Tibial artery (tissue), 4 donors: Measurements from ENCODE around the gene CLUH.
"Not testable (repeated sequence)": the region's sequence is repeated elsewhere in the genome, so short reads cannot be mapped to it uniquely, and the experiment has no call there.

Experiments used
- DNase-seq, 2 donors: peaks; one replicate each; pipeline ENCODE4 v3.0.0-alpha.2; 2019
- H3K27ac ChIP-seq, 2 donors: fragments of 200-600 bp; sonication (generic) in 1 of 2; 1 replicate in 1 of 2; 2 replicates in 1 of 2; pipeline ENCODE4 v1.5.1; 2018 to 2019; ENCODE audit warnings: mild to moderate bottlenecking in 1 of 2
- H3K27me3 ChIP-seq, 2 donors: fragments of 200-600 bp; sonication (generic) in 1 of 2; one replicate each; pipeline versions ENCODE4 v1.5.1 to v1.6.0; 2016 to 2019
- H3K36me3 ChIP-seq, 3 donors: fragments of 200-600 bp; sonication (generic) in 2 of 3; one replicate each; pipeline ENCODE4 v1.5.1; 2016 to 2019; ENCODE audit warnings: mild to moderate bottlenecking in 2 of 3
- H3K4me1 ChIP-seq, 4 donors: fragments of 200-600 bp; sonication (generic) in 2 of 4; 1 replicate in 3 of 4; 2 replicates in 1 of 4; pipeline ENCODE4 v1.5.1; 2016 to 2019
- H3K4me3 ChIP-seq, 2 donors: fragments of 200-600 bp; sonication (generic) in 1 of 2; 1 replicate in 1 of 2; 2 replicates in 1 of 2; pipeline ENCODE4 v1.5.1; 2018 to 2019; ENCODE audit warnings: mild to moderate bottlenecking in 2 of 2
- H3K9me3 ChIP-seq, 3 donors: fragments of 200-600 bp; sonication (generic) in 1 of 3; one replicate each; pipeline ENCODE4 v1.5.1; 2016 to 2019
- intact Hi-C: fragments of 100-400 bp; cut with DNase I; formaldehyde crosslinking; loops from one replicate; pipeline ENCODE4 v1.15.0; 2023; ENCODE audit warnings: low total_unique reads
- TF ChIP-seq, protein P1 (sequence below), 2 experiments: fragments of 200-600 bp in 1 of 2; fragments of 450-650 bp in 1 of 2; IDR thresholded peaks; one replicate each; pipeline ENCODE4 v1.5.1; 2017 to 2019; ENCODE audit warnings: antibody characterized with exemption in 2 of 2, mild to moderate bottlenecking in 1 of 2, moderate library complexity in 1 of 2

Gene CLUH

GRCh38 chr17:2681650-2682049, 29.9 kb downstream of the CLUH start:
- Histone ChIP-seq H3K4me3 (no peak overlapping the region), H3K36me3 (peaks cover 60 to 72% (median 72%) of the 10 kb centered on the region in 3 donors), H3K4me1 (peaks cover 0 to 11% (median 9%) of the 10 kb centered on the region in 4 donors), H3K27ac (no peak overlapping the region), H3K27me3 (no peaks in the 10 kb centered on the region), H3K9me3 (no peaks in the 10 kb centered on the region)
- no peak for DNase-seq
- TF ChIP-seq, protein P1, sequence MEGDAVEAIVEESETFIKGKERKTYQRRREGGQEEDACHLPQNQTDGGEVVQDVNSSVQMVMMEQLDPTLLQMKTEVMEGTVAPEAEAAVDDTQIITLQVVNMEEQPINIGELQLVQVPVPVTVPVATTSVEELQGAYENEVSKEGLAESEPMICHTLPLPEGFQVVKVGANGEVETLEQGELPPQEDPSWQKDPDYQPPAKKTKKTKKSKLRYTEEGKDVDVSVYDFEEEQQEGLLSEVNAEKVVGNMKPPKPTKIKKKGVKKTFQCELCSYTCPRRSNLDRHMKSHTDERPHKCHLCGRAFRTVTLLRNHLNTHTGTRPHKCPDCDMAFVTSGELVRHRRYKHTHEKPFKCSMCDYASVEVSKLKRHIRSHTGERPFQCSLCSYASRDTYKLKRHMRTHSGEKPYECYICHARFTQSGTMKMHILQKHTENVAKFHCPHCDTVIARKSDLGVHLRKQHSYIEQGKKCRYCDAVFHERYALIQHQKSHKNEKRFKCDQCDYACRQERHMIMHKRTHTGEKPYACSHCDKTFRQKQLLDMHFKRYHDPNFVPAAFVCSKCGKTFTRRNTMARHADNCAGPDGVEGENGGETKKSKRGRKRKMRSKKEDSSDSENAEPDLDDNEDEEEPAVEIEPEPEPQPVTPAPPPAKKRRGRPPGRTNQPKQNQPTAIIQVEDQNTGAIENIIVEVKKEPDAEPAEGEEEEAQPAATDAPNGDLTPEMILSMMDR (IDR thresholded peaks at IDR 0.05): no peak
- intact Hi-C loops: no loop called here

GRCh38 chr17:2680961-2681360, 30.6 kb downstream of the CLUH start:
- TF ChIP-seq, protein P1 (IDR thresholded peaks at IDR 0.05): no peak

GRCh38 chr17:2679247-2679646, 32.3 kb downstream of the CLUH start:
- intact Hi-C loops, H3K27ac ChIP-seq, H3K4me1 ChIP-seq, H3K4me3 ChIP-seq, DNase-seq, H3K9me3 ChIP-seq, H3K27me3 ChIP-seq: not testable (repeated sequence)
- H3K36me3 ChIP-seq: peaks cover 69 to 86% (median 86%) of the 10 kb centered on the region in 3 donors

More at GRCh38 chr17:2680961-2681360, 30.6 kb downstream of the CLUH start:
- H3K4me3 ChIP-seq: no peak overlapping the region
- no peak for DNase-seq
- peaks cover 0 to 4% (median 3%) of the 10 kb centered on the region in 4 donors for H3K4me1 ChIP-seq
- H3K27me3 ChIP-seq: no peaks in the 10 kb centered on the region
- no peak overlapping the region for H3K27ac ChIP-seq
- peaks cover 60 to 78% (median 78%) of the 10 kb centered on the region in 3 donors for H3K36me3 ChIP-seq
- intact Hi-C loops: no loop called here
- H3K9me3 ChIP-seq: no peaks in the 10 kb centered on the region

DNA sequence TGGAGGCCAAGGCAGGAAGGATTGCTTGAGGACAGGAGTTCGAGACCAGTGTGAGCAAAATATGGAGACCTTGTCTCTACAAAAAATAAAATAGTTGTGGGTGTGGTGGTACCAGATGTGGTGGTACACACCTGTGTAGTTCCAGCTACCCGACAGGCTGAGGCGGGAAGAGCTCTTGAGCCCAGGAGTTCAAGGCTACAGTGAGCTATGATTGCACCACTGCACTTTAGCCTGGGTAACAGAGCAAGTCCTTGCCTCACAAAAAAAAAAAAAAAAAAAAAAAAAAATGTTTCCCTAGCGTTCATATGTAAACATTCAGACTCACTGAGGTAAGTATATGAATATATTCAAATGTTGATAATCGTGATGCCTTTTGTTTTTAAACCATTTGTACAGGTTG, 39.5 kb downstream of the CLUH start:
- H3K4me1 ChIP-seq: no peaks in the 10 kb centered on the region
- no peaks in the 10 kb centered on the region for H3K9me3 ChIP-seq
- no peak for DNase-seq
- H3K27me3 ChIP-seq: no peaks in the 10 kb centered on the region
- H3K36me3 ChIP-seq: peaks cover 69 to 92% (median 91%) of the 10 kb centered on the region in 3 donors
- H3K4me3 ChIP-seq: no peak overlapping the region
- intact Hi-C loops: no loop called here
- no peak overlapping the region for H3K27ac ChIP-seq
- TF ChIP-seq, protein P1 (IDR thresholded peaks at IDR 0.05): no peak

- intact Hi-C loops, DNase-seq, H3K4me3 ChIP-seq, H3K27ac ChIP-seq, H3K36me3 ChIP-seq, H3K27me3 ChIP-seq, H3K9me3 ChIP-seq: not testable (repeated sequence)
- H3K4me1 ChIP-seq: peaks cover 0 to 42% (median 5%) of the 10 kb centered on the region in 4 donors
These were observed 51.2 kb downstream of the CLUH start for GRCh38 chr17:2660410-2660809.

GRCh38 chr17:2659337-2659736, 52.2 kb downstream of the CLUH start:
- not testable (repeated sequence) for H3K4me3 ChIP-seq, H3K27me3 ChIP-seq, H3K9me3 ChIP-seq, H3K27ac ChIP-seq, DNase-seq, H3K36me3 ChIP-seq
- peaks cover 0 to 48% (median 5%) of the 10 kb centered on the region in 4 donors for H3K4me1 ChIP-seq
- intact Hi-C loops: loop anchor here (10.0 kb wide), 1 partner anchor 275 kb away; no protein-coding TSS in a partner anchor

- TF ChIP-seq, protein P1 (IDR thresholded peaks at IDR 0.05): no peak
- Histone ChIP-seq H3K4me1 (peaks cover 0 to 45% (median 7%) of the 10 kb centered on the region in 4 donors), H3K27me3 (no peaks in the 10 kb centered on the region), H3K4me3 (no peak overlapping the region), H3K27ac (no peak overlapping the region), H3K36me3 (peaks cover 0 to 17% (median 7%) of the 10 kb centered on the region in 3 donors), H3K9me3 (no peaks in the 10 kb centered on the region)
- intact Hi-C loops: loop anchor here (10.0 kb wide), 1 partner anchor 271 kb away; no protein-coding TSS in a partner anchor
- no peak for DNase-seq
These were observed 55.3 kb downstream of the CLUH start for GRCh38 chr17:2656283-2656682.
